ENCODE results near the gene KIR2DL4. TPM values are rescaled to one million over a fixed set of nuclear protein-coding genes. Genes with fewer than 3 reads are reported as not detected.
"Not testable (repeated sequence)": the region's sequence is repeated elsewhere in the genome, so short reads cannot be mapped to it uniquely, and the experiment has no call there.

The KIR2DL4 gene
- total and polyA plus RNA-seq, 2 of the 13 experiments (the other 11 are each of a cell fraction or from before 2014, with no cell fraction given) = not detected

GRCh38 chr19:54758577-54758976 is 44.8 kb upstream of the KIR2DL4 start:
- BruUV-seq (replicated peaks); POLR2A ChIA-PET; H4K20me1 ChIP-seq (ENCODE audit: insufficient read depth, low read length); CTCF ChIA-PET (ENCODE audit: low intra/inter-chr PET ratio, low total read pairs); H2AFZ ChIP-seq (ENCODE audit: low read length); H3K79me2 ChIP-seq (ENCODE audit: insufficient read depth, low read length); ATAC-seq; H3K4me1 ChIP-seq (ENCODE audit: insufficient read depth, low read length); H3K9ac ChIP-seq (ENCODE audit: insufficient read depth, low read depth, low read length); intact Hi-C loops (cut with micrococcal nuclease; ENCODE audit: unreplicated experiment); H3K36me3 ChIP-seq (replicated peaks in 1 of 2; ENCODE audit: control insufficient read depth in 1 of 2, insufficient read depth in 2 of 2, low read length in 2 of 2); H3K27ac ChIP-seq (ENCODE audit: extremely low read length, insufficient read depth, low read length); H3K9me3 ChIP-seq (ENCODE audit: low read length); FAIRE-seq; H3K4me2 ChIP-seq (ENCODE audit: low read depth, low read length); H3K27me3 ChIP-seq (ENCODE audit: control insufficient read depth in 1 of 2, insufficient read depth in 2 of 2, low read length in 2 of 2); H3K4me3 ChIP-seq (replicated peaks in 1 of 3; ENCODE audit: insufficient read depth in 1 of 3, low read depth in 2 of 3, low read length in 3 of 3); in situ Hi-C loops (cut with HindIII; ENCODE audit: extremely low pct_ligation_motif_present, low pct_unique_long_range_greater_than_20kb); DNase-seq (ENCODE audit: low spot score); TF ChIP-seq CREB1 (CRISPR knock-in tag; IDR thresholded peaks at IDR 0.05): not testable (repeated sequence)
- 2% methylated on average over 6 of the region's 6 CpGs for WGBS (ENCODE audit: low lambda C conversion rate)
- TF ChIP-seq CREB1 (IDR thresholded peaks at IDR 0.05) = 0 out of 2 replicates have a peak, but pooled peaks have one; percentile 11

GRCh38 chr19:54764219-54764618 is 39.2 kb upstream of the KIR2DL4 start:
- H4K20me1 ChIP-seq (ENCODE audit: insufficient read depth, low read length); ATAC-seq; H3K36me3 ChIP-seq (replicated peaks in 1 of 2; ENCODE audit: control insufficient read depth in 1 of 2, insufficient read depth in 2 of 2, low read length in 2 of 2); DNase-seq (ENCODE audit: low spot score); H3K27ac ChIP-seq (ENCODE audit: extremely low read length, insufficient read depth, low read length); in situ Hi-C loops (cut with HindIII; ENCODE audit: extremely low pct_ligation_motif_present, low pct_unique_long_range_greater_than_20kb); POLR2A ChIA-PET; H3K9me3 ChIP-seq (ENCODE audit: low read length); BruUV-seq (replicated peaks); H3K9ac ChIP-seq (ENCODE audit: insufficient read depth, low read depth, low read length); CTCF ChIA-PET (ENCODE audit: low intra/inter-chr PET ratio, low total read pairs); H3K4me3 ChIP-seq (replicated peaks in 1 of 3; ENCODE audit: insufficient read depth in 1 of 3, low read depth in 2 of 3, low read length in 3 of 3); H3K27me3 ChIP-seq (ENCODE audit: control insufficient read depth in 1 of 2, insufficient read depth in 2 of 2, low read length in 2 of 2); FAIRE-seq; H3K79me2 ChIP-seq (ENCODE audit: insufficient read depth, low read length); H2AFZ ChIP-seq (ENCODE audit: low read length); H3K4me2 ChIP-seq (ENCODE audit: low read depth, low read length); intact Hi-C loops (cut with micrococcal nuclease; ENCODE audit: unreplicated experiment); H3K4me1 ChIP-seq (ENCODE audit: insufficient read depth, low read length): not testable (repeated sequence)
- WGBS (ENCODE audit: low lambda C conversion rate) = 0% methylated on average over 2 of the region's 8 CpGs

GRCh38 chr19:54766464-54766863 is 36.9 kb upstream of the KIR2DL4 start:
- H2AFZ ChIP-seq (ENCODE audit: low read length); BruUV-seq (replicated peaks); H3K4me3 ChIP-seq (replicated peaks in 1 of 3; ENCODE audit: insufficient read depth in 1 of 3, low read depth in 2 of 3, low read length in 3 of 3); H3K27ac ChIP-seq (ENCODE audit: extremely low read length, insufficient read depth, low read length); ATAC-seq; H3K9ac ChIP-seq (ENCODE audit: insufficient read depth, low read depth, low read length); H3K9me3 ChIP-seq (ENCODE audit: low read length); in situ Hi-C loops (cut with HindIII; ENCODE audit: extremely low pct_ligation_motif_present, low pct_unique_long_range_greater_than_20kb); H3K4me2 ChIP-seq (ENCODE audit: low read depth, low read length); DNase-seq (ENCODE audit: low spot score); H3K4me1 ChIP-seq (ENCODE audit: insufficient read depth, low read length); H4K20me1 ChIP-seq (ENCODE audit: insufficient read depth, low read length); H3K79me2 ChIP-seq (ENCODE audit: insufficient read depth, low read length); H3K27me3 ChIP-seq (ENCODE audit: control insufficient read depth in 1 of 2, insufficient read depth in 2 of 2, low read length in 2 of 2); H3K36me3 ChIP-seq (replicated peaks in 1 of 2; ENCODE audit: control insufficient read depth in 1 of 2, insufficient read depth in 2 of 2, low read length in 2 of 2); intact Hi-C loops (cut with micrococcal nuclease; ENCODE audit: unreplicated experiment); CTCF ChIA-PET (ENCODE audit: low intra/inter-chr PET ratio, low total read pairs); FAIRE-seq; POLR2A ChIA-PET: not testable (repeated sequence)
- 13% methylated on average over 4 of the region's 4 CpGs for WGBS (ENCODE audit: low lambda C conversion rate)

GRCh38 chr19:54769646-54770045 is 33.8 kb upstream of the KIR2DL4 start, which contains the start of gene KIR2DL1:
Gene KIR2DL1, plus strand, starts transcription at chr19:54769793. Its CDS starts 58 bp downstream, at chr19:54769851.
- H3K9me3 ChIP-seq (ENCODE audit: low read length); in situ Hi-C loops (cut with HindIII; ENCODE audit: extremely low pct_ligation_motif_present, low pct_unique_long_range_greater_than_20kb); DNase-seq (ENCODE audit: low spot score); H3K27me3 ChIP-seq (ENCODE audit: control insufficient read depth in 1 of 2, insufficient read depth in 2 of 2, low read length in 2 of 2); CTCF ChIA-PET (ENCODE audit: low intra/inter-chr PET ratio, low total read pairs); H3K27ac ChIP-seq (ENCODE audit: extremely low read length, insufficient read depth, low read length); POLR2A ChIA-PET; H3K9ac ChIP-seq (ENCODE audit: insufficient read depth, low read depth, low read length); H3K79me2 ChIP-seq (ENCODE audit: insufficient read depth, low read length); H3K4me3 ChIP-seq (replicated peaks in 1 of 3; ENCODE audit: insufficient read depth in 1 of 3, low read depth in 2 of 3, low read length in 3 of 3); FAIRE-seq; H3K4me1 ChIP-seq (ENCODE audit: insufficient read depth, low read length); intact Hi-C loops (cut with micrococcal nuclease; ENCODE audit: unreplicated experiment); H4K20me1 ChIP-seq (ENCODE audit: insufficient read depth, low read length); ATAC-seq; BruUV-seq (replicated peaks); H2AFZ ChIP-seq (ENCODE audit: low read length); H3K4me2 ChIP-seq (ENCODE audit: low read depth, low read length); H3K36me3 ChIP-seq (replicated peaks in 1 of 2; ENCODE audit: control insufficient read depth in 1 of 2, insufficient read depth in 2 of 2, low read length in 2 of 2): not testable (repeated sequence)
- 77% methylated on average over 15 of the region's 15 CpGs for WGBS (ENCODE audit: low lambda C conversion rate)

All from HepG2 (cell line).